HL-60 (cell line): Measurements from ENCODE around the gene HS6ST3.

ENCODE experiments used
- DNase-seq, 2 experiments: peaks; one replicate each; pipeline ENCODE4 v3.0.0-alpha.2; 2010 to 2020; ENCODE audit warnings: low read depth in 1 of 2, low spot score in 1 of 2
- H3K27ac ChIP-seq: fragments of 250-450 bp; sonication (Bioruptor Pico); replicated peaks from 2 replicates; pipeline ENCODE4 v1.5.1; 2020; ENCODE audit warnings: mild to moderate bottlenecking, moderate library complexity
- H3K27me3 ChIP-seq: fragments of 250-450 bp; sonication (Bioruptor Pico); 2 replicates; pipeline ENCODE4 v1.5.1; 2021; ENCODE audit warnings: mild to moderate bottlenecking, moderate library complexity; ENCODE audit not compliant: insufficient read depth, poor library complexity, severe bottlenecking
- H3K4me3 ChIP-seq: replicated peaks from 2 replicates; pipeline ENCODE4 v1.5.1; 2011; ENCODE audit warnings: mild to moderate bottlenecking, control low read depth, low read length; ENCODE audit not compliant: insufficient read depth
- GABPA ChIP-seq: IDR thresholded peaks from 2 replicates; pipeline ENCODE4 v1.6.1; 2012; ENCODE audit warnings: low read depth
- POLR2AphosphoS5 ChIP-seq: IDR thresholded peaks from 2 replicates; pipeline ENCODE4 v1.6.1; 2012; ENCODE audit warnings: low read depth
- SPI1 ChIP-seq: IDR thresholded peaks from 2 replicates; pipeline ENCODE4 v1.6.1; 2012; ENCODE audit warnings: low read depth, mild to moderate bottlenecking, borderline replicate concordance
- TF ChIP-seq, protein P1 (sequence below): IDR thresholded peaks from 2 replicates; pipeline ENCODE4 v1.6.1; 2012; ENCODE audit warnings: low read depth; ENCODE audit not compliant: insufficient replicate concordance
- TF ChIP-seq, protein P2 (sequence below): IDR thresholded peaks from one replicate; pipeline ENCODE4 v1.5.1; 2011; ENCODE audit warnings: low read length, control low read depth, inconsistent platforms; ENCODE audit not compliant: insufficient read depth

Gene HS6ST3

DNA sequence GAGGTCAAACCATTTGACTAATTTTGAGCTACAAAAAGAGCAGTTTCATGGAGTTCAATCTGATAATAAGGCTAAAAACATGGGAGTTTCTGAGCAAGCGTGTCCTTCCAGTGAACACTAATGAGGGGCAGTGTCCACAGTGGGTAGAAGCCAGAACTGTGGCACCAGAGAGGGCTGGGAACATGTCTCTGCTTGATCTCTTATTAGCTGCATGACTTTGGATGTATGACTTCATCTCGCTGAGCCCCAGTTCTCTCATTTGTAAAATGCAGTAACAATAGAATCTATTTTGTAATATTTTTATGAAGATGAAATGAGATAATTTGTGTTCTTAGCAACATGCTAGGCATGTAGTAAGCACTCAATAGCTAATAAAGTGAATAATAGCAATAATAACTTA lies 69.8 kb downstream of the HS6ST3 start:
- DNase-seq: no peak
- Histone ChIP-seq H3K27ac (no peak overlapping the region), H3K27me3 (no peaks in the 10 kb centered on the region), H3K4me3 (no peak overlapping the region)
- no peak for TF ChIP-seq GABPA
- TF ChIP-seq, protein P1, sequence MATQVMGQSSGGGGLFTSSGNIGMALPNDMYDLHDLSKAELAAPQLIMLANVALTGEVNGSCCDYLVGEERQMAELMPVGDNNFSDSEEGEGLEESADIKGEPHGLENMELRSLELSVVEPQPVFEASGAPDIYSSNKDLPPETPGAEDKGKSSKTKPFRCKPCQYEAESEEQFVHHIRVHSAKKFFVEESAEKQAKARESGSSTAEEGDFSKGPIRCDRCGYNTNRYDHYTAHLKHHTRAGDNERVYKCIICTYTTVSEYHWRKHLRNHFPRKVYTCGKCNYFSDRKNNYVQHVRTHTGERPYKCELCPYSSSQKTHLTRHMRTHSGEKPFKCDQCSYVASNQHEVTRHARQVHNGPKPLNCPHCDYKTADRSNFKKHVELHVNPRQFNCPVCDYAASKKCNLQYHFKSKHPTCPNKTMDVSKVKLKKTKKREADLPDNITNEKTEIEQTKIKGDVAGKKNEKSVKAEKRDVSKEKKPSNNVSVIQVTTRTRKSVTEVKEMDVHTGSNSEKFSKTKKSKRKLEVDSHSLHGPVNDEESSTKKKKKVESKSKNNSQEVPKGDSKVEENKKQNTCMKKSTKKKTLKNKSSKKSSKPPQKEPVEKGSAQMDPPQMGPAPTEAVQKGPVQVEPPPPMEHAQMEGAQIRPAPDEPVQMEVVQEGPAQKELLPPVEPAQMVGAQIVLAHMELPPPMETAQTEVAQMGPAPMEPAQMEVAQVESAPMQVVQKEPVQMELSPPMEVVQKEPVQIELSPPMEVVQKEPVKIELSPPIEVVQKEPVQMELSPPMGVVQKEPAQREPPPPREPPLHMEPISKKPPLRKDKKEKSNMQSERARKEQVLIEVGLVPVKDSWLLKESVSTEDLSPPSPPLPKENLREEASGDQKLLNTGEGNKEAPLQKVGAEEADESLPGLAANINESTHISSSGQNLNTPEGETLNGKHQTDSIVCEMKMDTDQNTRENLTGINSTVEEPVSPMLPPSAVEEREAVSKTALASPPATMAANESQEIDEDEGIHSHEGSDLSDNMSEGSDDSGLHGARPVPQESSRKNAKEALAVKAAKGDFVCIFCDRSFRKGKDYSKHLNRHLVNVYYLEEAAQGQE: no peak
- TF ChIP-seq SPI1: no peak
- TF ChIP-seq POLR2AphosphoS5: no peak
- TF ChIP-seq, protein P2, sequence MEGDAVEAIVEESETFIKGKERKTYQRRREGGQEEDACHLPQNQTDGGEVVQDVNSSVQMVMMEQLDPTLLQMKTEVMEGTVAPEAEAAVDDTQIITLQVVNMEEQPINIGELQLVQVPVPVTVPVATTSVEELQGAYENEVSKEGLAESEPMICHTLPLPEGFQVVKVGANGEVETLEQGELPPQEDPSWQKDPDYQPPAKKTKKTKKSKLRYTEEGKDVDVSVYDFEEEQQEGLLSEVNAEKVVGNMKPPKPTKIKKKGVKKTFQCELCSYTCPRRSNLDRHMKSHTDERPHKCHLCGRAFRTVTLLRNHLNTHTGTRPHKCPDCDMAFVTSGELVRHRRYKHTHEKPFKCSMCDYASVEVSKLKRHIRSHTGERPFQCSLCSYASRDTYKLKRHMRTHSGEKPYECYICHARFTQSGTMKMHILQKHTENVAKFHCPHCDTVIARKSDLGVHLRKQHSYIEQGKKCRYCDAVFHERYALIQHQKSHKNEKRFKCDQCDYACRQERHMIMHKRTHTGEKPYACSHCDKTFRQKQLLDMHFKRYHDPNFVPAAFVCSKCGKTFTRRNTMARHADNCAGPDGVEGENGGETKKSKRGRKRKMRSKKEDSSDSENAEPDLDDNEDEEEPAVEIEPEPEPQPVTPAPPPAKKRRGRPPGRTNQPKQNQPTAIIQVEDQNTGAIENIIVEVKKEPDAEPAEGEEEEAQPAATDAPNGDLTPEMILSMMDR: no peak

DNA sequence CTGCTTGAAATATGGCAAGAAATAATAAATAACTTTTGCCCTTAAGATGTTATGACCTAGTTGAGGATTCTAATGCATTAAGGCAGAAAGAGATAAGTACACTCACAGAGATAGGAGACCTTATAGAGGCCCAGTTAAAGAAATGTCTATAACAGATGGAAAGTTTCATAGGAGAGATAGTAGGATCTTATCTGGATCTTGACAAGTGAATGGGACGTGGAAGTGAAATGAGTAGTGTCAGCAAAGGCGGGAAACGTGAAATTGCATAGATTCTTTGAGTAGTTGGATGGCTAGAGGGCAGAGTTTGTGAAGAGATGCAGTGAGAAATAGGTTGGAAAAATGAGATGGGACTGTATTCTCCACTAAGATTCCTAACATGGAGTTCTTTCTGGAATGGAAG lies 71.2 kb downstream of the HS6ST3 start:
- no peak overlapping the region for H3K27ac ChIP-seq
- no peak overlapping the region for H3K4me3 ChIP-seq
- H3K27me3 ChIP-seq: no peaks in the 10 kb centered on the region
- DNase-seq: no peak
- TF ChIP-seq POLR2AphosphoS5 (no peak), SPI1 (no peak)
- TF ChIP-seq, protein P2: no peak
- TF ChIP-seq, protein P1: no peak

DNA sequence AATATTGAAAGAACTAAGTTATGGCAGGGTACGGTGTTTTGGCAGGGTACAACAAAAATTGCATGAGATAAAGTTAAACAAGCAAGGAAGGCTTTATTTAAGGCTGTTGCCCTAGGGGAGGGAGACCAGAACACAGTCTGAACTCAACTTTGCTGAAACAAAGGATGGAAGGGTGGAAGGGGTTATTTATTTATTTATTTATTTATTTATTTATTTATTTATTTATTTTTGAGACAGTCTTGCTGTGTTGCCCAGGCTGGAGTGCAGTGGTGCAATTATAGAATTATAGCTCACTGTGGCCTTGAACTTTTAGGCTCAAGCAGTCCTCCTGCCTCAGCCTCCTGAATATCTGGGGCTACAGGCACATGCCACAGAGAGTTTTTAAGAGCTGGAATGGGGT lies 75.9 kb downstream of the HS6ST3 start:
- H3K27me3 ChIP-seq: no peaks in the 10 kb centered on the region

More for the DNA sequence above, 75.9 kb downstream of the HS6ST3 start:
- H3K27ac ChIP-seq: no peak overlapping the region
- TF ChIP-seq, protein P2: no peak
- TF ChIP-seq, protein P1: no peak
- TF ChIP-seq SPI1: no peak
- TF ChIP-seq GABPA: no peak
- no peak for TF ChIP-seq POLR2AphosphoS5
- H3K4me3 ChIP-seq: no peak overlapping the region
- DNase-seq: no peak
